ENCODE data around the gene G6PC3.
A peak's percentile ranks its signal among the peaks of the same experiment; 100 is the strongest.

Gene G6PC3

DNA sequence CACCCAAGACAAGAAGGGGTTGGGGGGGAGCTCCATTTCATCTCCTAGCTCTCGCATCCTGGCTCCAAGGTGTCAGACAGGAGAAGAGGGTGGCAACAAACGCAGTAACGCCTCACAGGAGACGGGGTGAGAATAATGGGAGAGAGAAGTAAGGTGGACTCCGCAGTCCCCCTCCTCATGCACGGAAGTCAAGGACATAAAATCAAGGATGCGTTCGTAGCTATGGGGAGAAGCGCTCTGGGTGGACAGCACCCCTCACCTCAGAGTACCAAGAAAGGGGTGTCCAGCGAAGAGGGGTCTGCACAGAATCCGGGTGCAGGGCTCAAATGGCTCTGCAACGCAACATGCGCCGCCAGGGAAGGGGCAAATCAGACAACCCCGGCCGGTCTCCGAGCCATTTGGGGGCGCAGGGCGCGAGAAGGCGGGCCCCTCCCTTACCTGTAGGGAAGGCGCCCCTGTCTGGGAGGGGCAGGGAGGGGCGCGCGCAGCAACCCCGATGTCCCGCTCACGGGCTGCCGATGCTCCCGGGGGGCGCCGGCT lies 52.4 kb downstream of the G6PC3 start:
- DNase-seq (ENCODE audit: low read depth): no peak

DNA sequence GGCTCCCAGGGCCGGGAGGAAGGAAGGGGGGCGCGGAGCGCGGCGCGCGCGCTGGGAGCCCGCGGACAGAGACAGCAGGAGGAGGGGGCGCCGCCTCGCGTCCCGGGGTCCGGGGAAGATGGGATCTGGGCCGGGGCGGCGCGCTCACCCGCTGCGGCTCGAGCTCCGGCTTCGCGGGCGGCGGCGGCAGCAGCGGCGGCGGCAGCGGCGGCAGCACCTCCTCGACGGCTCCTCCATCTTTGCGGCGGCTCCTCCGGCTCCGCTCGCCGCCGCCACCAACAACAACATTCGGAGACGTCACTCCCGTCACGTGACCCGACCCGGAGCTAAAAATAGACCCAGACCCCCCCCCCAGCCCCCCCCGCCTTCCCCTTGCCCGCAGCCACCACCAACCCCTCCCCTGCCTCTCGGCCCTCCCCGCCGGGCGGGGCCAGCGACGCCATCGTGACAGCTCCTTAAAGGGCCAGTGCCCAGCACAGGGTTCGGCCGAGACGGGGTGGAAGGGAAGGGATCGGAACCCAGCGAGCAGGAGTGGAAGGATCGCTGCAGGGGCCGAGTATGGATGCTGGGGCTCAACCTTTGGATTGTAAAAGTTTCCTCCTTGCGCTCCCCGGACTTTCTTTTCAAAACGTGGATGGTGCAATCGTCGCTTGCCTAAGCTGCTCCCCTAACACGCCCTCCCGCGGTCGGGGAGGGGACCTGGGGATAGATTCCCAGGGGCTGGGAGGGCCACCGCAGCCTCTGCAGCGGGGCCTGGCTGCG lies 53.0 kb downstream of the G6PC3 start, which contains the start of gene HDAC5:
TSS of gene HDAC5 (minus strand) at position 286 of the 762 bp plus-strand sequence. CDS start 6,126 bp downstream, outside the sequence.
- DNase-seq (ENCODE audit: low read depth): peak; percentile 77

DNA sequence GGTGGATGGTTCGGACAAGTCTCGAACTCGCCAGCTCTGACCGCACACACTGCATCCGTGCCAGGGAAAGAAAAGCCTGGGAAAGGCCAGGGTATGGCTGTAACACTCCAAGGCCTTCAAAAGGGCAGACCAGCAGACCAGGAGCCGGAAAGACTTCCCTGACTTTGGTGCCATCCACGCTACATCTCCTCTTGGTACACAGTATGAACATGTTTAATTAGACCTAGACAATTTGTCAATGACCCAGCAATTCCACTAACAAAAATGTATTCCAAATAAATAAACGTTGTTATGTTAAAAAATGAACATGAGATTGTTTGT lies 53.5 kb downstream of the G6PC3 start:
- DNase-seq (ENCODE audit: low read depth): no peak

Measured in HS-5 (cell line).